SK-N-SH (cell line): ENCODE data around the gene RABGAP1L. TPM values are rescaled to one million over a fixed set of nuclear protein-coding genes. Genes with fewer than 3 reads are reported as not detected.

ENCODE experiments used
- CTCF ChIA-PET: fragments of 300-600, 350-600 bp; formaldehyde crosslinking; extraction: SDS; loops from one replicate; lab custom pipeline; 2021; lab: Yijun Ruan, JAX
- POLR2A ChIA-PET: fragments of 350-600 bp; sonication (Branson Sonifier 250); formaldehyde crosslinking; extraction: SDS; loops from one replicate; lab custom pipeline; 2020; ENCODE audit warnings: antibody characterized with exemption, inconsistent platforms; lab: Yijun Ruan, JAX
- DNase-seq: peaks from one replicate; pipeline ENCODE4 v3.0.0; 2012
- H2AFZ ChIP-seq: fragments of 200-600 bp; sonication (generic); 2 replicates; pipeline ENCODE4 v1.8.1; 2016; ENCODE audit warnings: antibody characterized with exemption, mild to moderate bottlenecking, low read depth
- H3F3A ChIP-seq: fragments of 200-600 bp; sonication (generic); replicated peaks from 2 replicates; pipeline ENCODE3; 2016; ENCODE audit warnings: antibody characterized with exemption, mild to moderate bottlenecking; ENCODE audit not compliant: insufficient read depth
- H3K27ac ChIP-seq, 2 experiments: fragments of 200-500 bp in 1 of 2; fragments of 200-600 bp in 1 of 2; sonication (Bioruptor generic) in 1 of 2; sonication (generic), shearing (Covaris generic) in 1 of 2; 2 replicates each; pipeline versions ENCODE4 v1.5.1 to v1.6.1; 2014 to 2016; ENCODE audit warnings: low read depth in 2 of 2, inconsistent platforms in 1 of 2, low read length in 1 of 2, mild to moderate bottlenecking in 1 of 2, mixed read lengths in 1 of 2
- H3K27me3 ChIP-seq: fragments of 200-600 bp; sonication (generic), shearing (Covaris generic); 2 replicates; pipeline ENCODE4 v1.6.1; 2016; ENCODE audit warnings: mixed run types; ENCODE audit not compliant: insufficient read depth
- H3K36me3 ChIP-seq, 2 experiments: fragments of 200-500 bp in 1 of 2; fragments of 200-600 bp in 1 of 2; sonication (Bioruptor generic) in 1 of 2; sonication (generic) in 1 of 2; replicated peaks in 1 of 2; 2 replicates each; pipeline versions ENCODE3 to v1.5.1; 2014 to 2016; ENCODE audit warnings: low read length in 1 of 2, mild to moderate bottlenecking in 1 of 2; ENCODE audit not compliant: insufficient read depth in 2 of 2, control insufficient read depth in 1 of 2
- H3K4me1 ChIP-seq, 2 experiments: fragments of 200-500 bp in 1 of 2; fragments of 200-600 bp in 1 of 2; sonication (Bioruptor generic) in 1 of 2; sonication (generic), shearing (Covaris generic) in 1 of 2; 2 replicates each; pipeline versions ENCODE4 v1.5.1 to v1.6.1; 2014 to 2016; ENCODE audit warnings: low read depth in 1 of 2, low read length in 1 of 2, mixed run types in 1 of 2; ENCODE audit not compliant: insufficient read depth in 2 of 2, control insufficient read depth in 1 of 2
- H3K4me2 ChIP-seq: fragments of 200-600 bp; sonication (generic), shearing (Covaris generic); 2 replicates; pipeline ENCODE4 v1.6.1; 2017; ENCODE audit warnings: mixed run types
- H3K4me3 ChIP-seq, 2 experiments: fragments of 200-500 bp in 1 of 2; fragments of 200-600 bp in 1 of 2; sonication (Bioruptor generic) in 1 of 2; sonication (generic), shearing (Covaris generic) in 1 of 2; 2 replicates each; pipeline versions ENCODE4 v1.5.1 to v1.8.1; 2014 to 2016; ENCODE audit warnings: low read depth in 2 of 2, inconsistent platforms in 1 of 2, low read length in 1 of 2, mild to moderate bottlenecking in 1 of 2, mixed read lengths in 1 of 2, moderate library complexity in 1 of 2
- H3K79me2 ChIP-seq: fragments of 200-600 bp; sonication (generic); 2 replicates; pipeline ENCODE4 v1.8.1; 2017; ENCODE audit warnings: mild to moderate bottlenecking; ENCODE audit not compliant: insufficient read depth
- H3K9ac ChIP-seq: fragments of 200-600 bp; sonication (generic); 2 replicates; pipeline ENCODE4 v1.6.1; 2017; ENCODE audit warnings: mixed run types
- H3K9me2 ChIP-seq: fragments of 200-600 bp; sonication (generic); 2 replicates; pipeline ENCODE4 v1.6.1; 2017; ENCODE audit warnings: mixed run types
- H3K9me3 ChIP-seq: fragments of 200-600 bp; sonication (generic); 2 replicates; pipeline ENCODE4 v1.6.1; 2017; ENCODE audit warnings: mixed run types, mild to moderate bottlenecking, moderate library complexity
- H4K20me1 ChIP-seq: fragments of 200-600 bp; sonication (generic); 2 replicates; pipeline ENCODE4 v1.6.1; 2017; ENCODE audit warnings: mild to moderate bottlenecking, mixed run types; ENCODE audit not compliant: insufficient read depth
- CHD2 ChIP-seq: fragments of 150-350 bp; IDR thresholded peaks from 2 replicates; pipeline ENCODE4 v1.6.1; 2018; ENCODE audit warnings: low read length; ENCODE audit not compliant: partially characterized antibody
- CTCF ChIP-seq: fragments of 200-600 bp; sonication (generic); IDR thresholded peaks from 2 replicates; pipeline ENCODE4 v1.6.1; 2017; ENCODE audit warnings: antibody characterized with exemption, mild to moderate bottlenecking, moderate library complexity
- EP300 ChIP-seq, 2 experiments: IDR thresholded peaks; 2 replicates each; pipeline versions ENCODE4 v1.4.0 to v1.6.1; 2012; ENCODE audit warnings: borderline replicate concordance in 1 of 2, low read depth in 1 of 2, low read length in 1 of 2
- FOXJ3 ChIP-seq: sonication (generic); formaldehyde crosslinking; IDR thresholded peaks from 2 replicates; pipeline ENCODE4 v1.5.1; 2020; ENCODE audit warnings: mild to moderate bottlenecking, missing genetic modification reagents
- FOXM1 ChIP-seq: IDR thresholded peaks from 2 replicates; pipeline ENCODE4 v1.4.0; 2012; ENCODE audit warnings: low read depth, mild to moderate bottlenecking
- IRF3 ChIP-seq: fragments of 150-350 bp; IDR thresholded peaks from 2 replicates; pipeline ENCODE4 v1.6.1; 2016; ENCODE audit warnings: mild to moderate bottlenecking, low read depth, low read length
- JUND ChIP-seq: IDR thresholded peaks from 2 replicates; pipeline ENCODE4 v1.4.0; 2012
- MAX ChIP-seq: IDR thresholded peaks from 2 replicates; pipeline ENCODE4 v1.4.0; 2012; ENCODE audit warnings: low read depth
- MEF2A ChIP-seq: IDR thresholded peaks from 2 replicates; pipeline ENCODE4 v1.4.0; 2012; ENCODE audit warnings: low read depth, borderline replicate concordance
- NRF1 ChIP-seq: IDR thresholded peaks from 2 replicates; pipeline ENCODE4 v1.6.1; 2012; ENCODE audit warnings: low read depth, mild to moderate bottlenecking, low read length
- PBX3 ChIP-seq: IDR thresholded peaks from 2 replicates; pipeline ENCODE4; 2012
- POLR2AphosphoS5 ChIP-seq: IDR thresholded peaks from 2 replicates; pipeline ENCODE4 v1.6.1; 2012; ENCODE audit warnings: low read depth, low read length
- REST ChIP-seq: IDR thresholded peaks from 2 replicates; pipeline ENCODE4 v1.6.1; 2012; ENCODE audit warnings: mild to moderate bottlenecking, low read depth, low read length, moderate library complexity
- RXRA ChIP-seq: IDR thresholded peaks from 2 replicates; pipeline ENCODE4 v1.4.0; 2012; ENCODE audit warnings: low read depth, mild to moderate bottlenecking, borderline replicate concordance
- SIN3A ChIP-seq: IDR thresholded peaks from 2 replicates; pipeline ENCODE4 v1.6.1; 2012; ENCODE audit warnings: low read depth, mild to moderate bottlenecking, low read length, moderate library complexity, borderline replicate concordance
- USF1 ChIP-seq: IDR thresholded peaks from 2 replicates; pipeline ENCODE4 v1.4.0; 2012; ENCODE audit warnings: low read depth, borderline replicate concordance
- USF2 ChIP-seq: fragments of 150-350 bp; IDR thresholded peaks from 2 replicates; pipeline ENCODE4 v1.6.1; 2017; ENCODE audit warnings: antibody characterized with exemption, low read length, low read depth, borderline replicate concordance
- WGBS: methylation state at CpG from one replicate; pipeline ENCODE4 v1.1.6; 2017; ENCODE audit warnings: low lambda C conversion rate; 5-methylcytosine and 5-hydroxymethylcytosine counted together
- polyA plus RNA-seq, 3 experiments: library from polyadenylated mRNA; depleted of rRNA; stranded (reverse); fragments of >200 nt; gene quantifications; 2 replicates each; pipeline ENCODE4 v1.2.3, GENCODE V29; 2012

The RABGAP1L gene
- polyA plus RNA-seq, 1 of the 3 experiments (the other 2 are of a cell fraction) = 7.2 TPM

- no peak for DNase-seq
- Histone ChIP-seq H3K9ac (no peak overlapping the region), H3K27ac (no peak overlapping the region), H3K4me2 (no peak overlapping the region), H3K9me3 (no peaks in the 10 kb centered on the region), H3K36me3 (no peaks in the 10 kb centered on the region), H4K20me1 (no peaks in the 10 kb centered on the region), H3K9me2 (no peaks in the 10 kb centered on the region; the same call in 1 of the 2 replicates), H3K4me1 (no peaks in the 10 kb centered on the region; a peak in 1 of 4 replicates), H3K4me3 (no peak overlapping the region), H3K79me2 (no peaks in the 10 kb centered on the region), H3K27me3 (no peaks in the 10 kb centered on the region), H2AFZ (no peak overlapping the region), H3F3A (no peaks in the 10 kb centered on the region)
- CTCF ChIA-PET = interaction anchor here (1.0 to 1.8 kb wide), 2 partner anchors 22 to 338 kb away, joined by 3 to 6 read pairs; no protein-coding TSS in a partner anchor
- POLR2A ChIA-PET = no interaction called here
- no peak for TF ChIP-seq EP300 (IDR thresholded peaks at IDR 0.05; ENCODE audit: borderline replicate concordance in 1 of 2, low read depth in 1 of 2, low read length in 1 of 2)
- no peak for TF ChIP-seq FOXJ3 (CRISPR knock-in tag)
- TF ChIP-seq IRF3 = no peak
- no peak for TF ChIP-seq RXRA
- TF ChIP-seq SIN3A = no peak
- no peak for TF ChIP-seq USF1
- no peak for TF ChIP-seq POLR2AphosphoS5
- no peak for TF ChIP-seq JUND
- no peak for TF ChIP-seq FOXM1
- no peak for TF ChIP-seq CHD2
- TF ChIP-seq PBX3 = no peak
- no peak for TF ChIP-seq MEF2A
- no peak for TF ChIP-seq CTCF
- TF ChIP-seq REST = no peak
- no peak for TF ChIP-seq USF2
- TF ChIP-seq MAX = no peak
- no peak for TF ChIP-seq NRF1
- 90% methylated on average over 1 of the region's 1 CpG for WGBS
Observed at GRCh38 chr1:174704300-174704699, 545.0 kb downstream of the RABGAP1L start.
